H9 (cell line): ENCODE measurements around the gene PLEKHA8. TPM values are rescaled to one million over a fixed set of nuclear protein-coding genes. Genes with fewer than 3 reads are reported as not detected.

Experiments used
- DNase-seq: peaks from one replicate; pipeline ENCODE4 v3.0.0-alpha.2; 2017
- H2AFZ ChIP-seq: one replicate; pipeline ENCODE4 v1.6.1; 2013; ENCODE audit warnings: mild to moderate bottlenecking, low read length, control low read depth, moderate library complexity
- H2AK5ac ChIP-seq: 2 replicates; pipeline ENCODE4 v1.6.1; 2013; ENCODE audit warnings: low read length, control low read depth, mixed read lengths; ENCODE audit not compliant: insufficient read length
- H2BK120ac ChIP-seq: one replicate; pipeline ENCODE4 v1.6.1; 2013; ENCODE audit warnings: low read depth, mild to moderate bottlenecking, low read length, control low read depth, inconsistent platforms; ENCODE audit not compliant: poor library complexity, severe bottlenecking
- H2BK12ac ChIP-seq: 2 replicates; pipeline ENCODE4 v1.6.1; 2013; ENCODE audit warnings: low read length, control low read depth, mixed read lengths, low read depth; ENCODE audit not compliant: insufficient read length
- H2BK15ac ChIP-seq: 2 replicates; pipeline ENCODE4 v1.6.1; 2013; ENCODE audit warnings: low read depth, low read length, control low read depth
- H2BK20ac ChIP-seq: one replicate; pipeline ENCODE4 v1.6.1; 2013; ENCODE audit warnings: low read depth, mild to moderate bottlenecking, low read length, control low read depth, inconsistent platforms; ENCODE audit not compliant: poor library complexity, severe bottlenecking
- H2BK5ac ChIP-seq: 2 replicates; pipeline ENCODE4 v1.6.1; 2013; ENCODE audit warnings: low read length, control low read depth, mixed read lengths; ENCODE audit not compliant: insufficient read length
- H3K14ac ChIP-seq: 2 replicates; pipeline ENCODE4 v1.6.1; 2013; ENCODE audit warnings: low read length, control low read depth; ENCODE audit not compliant: insufficient read depth
- H3K18ac ChIP-seq: 2 replicates; pipeline ENCODE4 v1.6.1; 2013; ENCODE audit warnings: low read depth, mild to moderate bottlenecking, mixed read lengths, low read length, control low read depth; ENCODE audit not compliant: insufficient read length
- H3K23ac ChIP-seq: 2 replicates; pipeline ENCODE4 v1.6.1; 2013; ENCODE audit warnings: low read length, control low read depth, mixed read lengths, low read depth; ENCODE audit not compliant: insufficient read length
- H3K23me2 ChIP-seq: 2 replicates; pipeline ENCODE4 v1.6.1; 2013; ENCODE audit warnings: low read depth, mild to moderate bottlenecking, mixed read lengths, low read length, control low read depth; ENCODE audit not compliant: insufficient read length, poor library complexity, severe bottlenecking
- H3K27ac ChIP-seq: 2 replicates; pipeline ENCODE4 v1.5.1; 2013; ENCODE audit warnings: low read length, control low read depth, mixed read lengths, low read depth; ENCODE audit not compliant: insufficient read length
- H3K27me3 ChIP-seq: 2 replicates; pipeline ENCODE4 v1.6.1; 2013; ENCODE audit warnings: low read length, control low read depth, inconsistent platforms; ENCODE audit not compliant: insufficient read depth
- H3K4ac ChIP-seq: 2 replicates; pipeline ENCODE4 v1.6.1; 2013; ENCODE audit warnings: low read depth, mild to moderate bottlenecking, control low read depth, inconsistent platforms, low read length, moderate library complexity
- H3K4me1 ChIP-seq: 2 replicates; pipeline ENCODE4 v1.6.1; 2013; ENCODE audit warnings: low read length, control low read depth, inconsistent platforms; ENCODE audit not compliant: insufficient read depth
- H3K4me2 ChIP-seq: 2 replicates; pipeline ENCODE4 v1.6.1; 2013; ENCODE audit warnings: low read length, control low read depth, mixed read lengths; ENCODE audit not compliant: insufficient read length, insufficient read depth
- H3K56ac ChIP-seq: 2 replicates; pipeline ENCODE4 v1.6.1; 2013; ENCODE audit warnings: low read depth, mild to moderate bottlenecking, mixed read lengths, low read length, control low read depth; ENCODE audit not compliant: insufficient read length
- H3K79me1 ChIP-seq: 2 replicates; pipeline ENCODE4 v1.6.1; 2013; ENCODE audit warnings: low read depth, mild to moderate bottlenecking, moderate library complexity, low read length, control low read depth, inconsistent platforms; ENCODE audit not compliant: insufficient read depth, poor library complexity, severe bottlenecking
- H3K79me2 ChIP-seq: 2 replicates; pipeline ENCODE4 v1.6.1; 2013; ENCODE audit warnings: low read length, control low read depth, inconsistent platforms; ENCODE audit not compliant: insufficient read depth
- H3K9ac ChIP-seq: 2 replicates; pipeline ENCODE4 v1.6.1; 2013; ENCODE audit warnings: low read length, control low read depth, mixed read lengths; ENCODE audit not compliant: insufficient read length; ENCODE audit errors: extremely low read depth
- H3K9me3 ChIP-seq: one replicate; pipeline ENCODE4 v1.6.1; 2013; ENCODE audit warnings: low read depth, low read length, inconsistent platforms; ENCODE audit not compliant: control insufficient read depth
- H3T11ph ChIP-seq: one replicate; pipeline ENCODE4 v1.6.1; 2013; ENCODE audit warnings: mild to moderate bottlenecking, low read length, control low read depth, inconsistent platforms
- H4K20me1 ChIP-seq: one replicate; pipeline ENCODE4 v1.6.1; 2013; ENCODE audit not compliant: control insufficient read depth, insufficient read length, insufficient read depth
- H4K5ac ChIP-seq: 2 replicates; pipeline ENCODE4 v1.6.1; 2013; ENCODE audit warnings: low read depth, mild to moderate bottlenecking, mixed read lengths, low read length, control low read depth; ENCODE audit not compliant: insufficient read length
- H4K8ac ChIP-seq: replicated peaks from 2 replicates; pipeline ENCODE4 v1.6.1; 2013; ENCODE audit warnings: low read length, control low read depth, mixed read lengths, low read depth; ENCODE audit not compliant: insufficient read length
- H4K91ac ChIP-seq: 2 replicates; pipeline ENCODE4 v1.6.1; 2013; ENCODE audit warnings: low read depth, mild to moderate bottlenecking, moderate library complexity, mixed read lengths, low read length, control low read depth; ENCODE audit not compliant: insufficient read length
- H3K27ac Mint-ChIP-seq, 3 experiments: 2 replicates in 2 of 3; 3 replicates in 1 of 3; pipeline ENCODE4 v1.8.0; 2020 to 2021; ENCODE audit warnings: mixed read lengths in 3 of 3, mild to moderate bottlenecking in 1 of 3, moderate library complexity in 1 of 3
- H3K27me3 Mint-ChIP-seq: 2 replicates; pipeline ENCODE4 v1.8.0; 2021; ENCODE audit warnings: low read depth, mild to moderate bottlenecking, moderate library complexity, mixed read lengths
- H3K36me3 Mint-ChIP-seq, 3 experiments: 2 replicates in 2 of 3; 3 replicates in 1 of 3; pipeline ENCODE4 v1.8.0; 2020 to 2021; ENCODE audit warnings: low read depth in 3 of 3, mixed read lengths in 3 of 3; ENCODE audit not compliant: insufficient read depth in 1 of 3
- H3K4me1 Mint-ChIP-seq, 2 experiments: 2 replicates each; pipeline ENCODE4 v1.8.0; 2020; ENCODE audit warnings: mixed read lengths in 2 of 2
- H3K4me3 Mint-ChIP-seq, 2 experiments: 2 replicates in 1 of 2; 3 replicates in 1 of 2; pipeline ENCODE4 v1.8.0; 2020 to 2021; ENCODE audit warnings: mild to moderate bottlenecking in 2 of 2, mixed read lengths in 2 of 2, moderate library complexity in 1 of 2
- H3K9me3 Mint-ChIP-seq, 2 experiments: 2 replicates in 1 of 2; 3 replicates in 1 of 2; pipeline ENCODE4 v1.8.0; 2020; ENCODE audit warnings: mild to moderate bottlenecking in 2 of 2, mixed read lengths in 2 of 2, moderate library complexity in 1 of 2
- WGBS: extraction: QIAGEN DNeasy Blood & Tissue Kit; methylation state at CpG from one replicate; pipeline ENCODE4 v1.1.7; 2013; ENCODE audit warnings: missing lambda C conversion rate, low lambda C conversion rate, mixed read lengths; ENCODE audit not compliant: insufficient read length; ENCODE audit errors: extremely low coverage; 5-methylcytosine and 5-hydroxymethylcytosine counted together
- total RNA-seq: library from RNA; stranded (reverse); gene quantifications from 2 replicates; pipeline ENCODE4 v1.2.1, GENCODE V29; 2021
- TF ChIP-seq, protein P1 (sequence below): fragments of 200-600 bp; sonication (generic); conservative IDR thresholded peaks from 3 replicates; pipeline ENCODE4 v1.8.0; 2021; ENCODE audit warnings: antibody characterized with exemption, mild to moderate bottlenecking

PLEKHA8 gene
- total RNA-seq, 1 experiment from 2014 or later, result 37.0 TPM

DNA sequence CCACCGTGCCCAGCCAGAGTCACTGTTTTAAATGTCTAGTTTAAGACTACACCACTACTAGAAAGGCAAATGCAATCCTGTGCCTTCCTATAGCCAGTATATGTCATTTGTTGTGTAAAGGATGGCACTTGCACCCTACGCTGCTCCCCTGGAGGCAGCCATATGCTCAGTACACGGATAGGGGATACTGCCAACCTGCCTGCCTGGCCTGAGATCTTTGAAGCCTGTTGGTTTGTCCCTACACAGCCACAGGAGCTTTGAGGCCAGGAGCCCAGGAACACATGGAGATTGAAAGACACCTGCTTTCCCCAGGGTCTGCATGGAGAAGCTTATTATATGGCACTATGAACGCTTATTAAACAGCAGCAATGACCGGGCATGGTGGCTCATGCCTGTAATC is 36.3 kb upstream of the PLEKHA8 start:
- Histone ChIP-seq H3K23ac (no peak overlapping the region), H2BK5ac (no peak overlapping the region), H3K79me2 (peaks cover 8% of the 10 kb centered on the region; the same call in 1 of the 2 replicates), H3K27me3 (no peaks in the 10 kb centered on the region), H4K91ac (no peak overlapping the region), H3K23me2 (peaks cover 8% of the 10 kb centered on the region), H3K79me1 (no peaks in the 10 kb centered on the region), H3K27ac (no peak overlapping the region), H3K4ac (no peak overlapping the region), H2BK120ac (no peak overlapping the region), H3K56ac (no peak overlapping the region), H2BK15ac (no peak overlapping the region), H2AFZ (no peak overlapping the region), H3T11ph (no peak overlapping the region), H3K4me1 (peaks cover 4% of the 10 kb centered on the region; the same call in 1 of the 2 replicates), H2BK12ac (no peak overlapping the region), H4K8ac (no peak overlapping the region), H3K4me2 (no peak overlapping the region), H2AK5ac (no peak overlapping the region), H3K14ac (no peak overlapping the region), H3K9ac (no peak overlapping the region), H2BK20ac (no peak overlapping the region), H4K5ac (no peak overlapping the region), H3K18ac (no peak overlapping the region), H3K9me3 (peaks cover 5% of the 10 kb centered on the region), H4K20me1 (no peaks in the 10 kb centered on the region)
- Mint-ChIP-seq H3K4me3 (no peak overlapping the region), H3K4me1 (peaks cover 15 to 17% of the 10 kb centered on the region in 2 experiments), H3K27me3 (peaks cover 6% of the 10 kb centered on the region; the same call in 1 of the 2 replicates), H3K36me3 (peaks cover 4 to 13% (median 5%) of the 10 kb centered on the region in 3 experiments; a peak in 6 of 7 replicates), H3K27ac (no peak overlapping the region), H3K9me3 (peaks cover 26 to 36% of the 10 kb centered on the region in 2 experiments)
- no CpG with 5 or more reads among the region's 5 CpGs for WGBS
- TF ChIP-seq, protein P1, sequence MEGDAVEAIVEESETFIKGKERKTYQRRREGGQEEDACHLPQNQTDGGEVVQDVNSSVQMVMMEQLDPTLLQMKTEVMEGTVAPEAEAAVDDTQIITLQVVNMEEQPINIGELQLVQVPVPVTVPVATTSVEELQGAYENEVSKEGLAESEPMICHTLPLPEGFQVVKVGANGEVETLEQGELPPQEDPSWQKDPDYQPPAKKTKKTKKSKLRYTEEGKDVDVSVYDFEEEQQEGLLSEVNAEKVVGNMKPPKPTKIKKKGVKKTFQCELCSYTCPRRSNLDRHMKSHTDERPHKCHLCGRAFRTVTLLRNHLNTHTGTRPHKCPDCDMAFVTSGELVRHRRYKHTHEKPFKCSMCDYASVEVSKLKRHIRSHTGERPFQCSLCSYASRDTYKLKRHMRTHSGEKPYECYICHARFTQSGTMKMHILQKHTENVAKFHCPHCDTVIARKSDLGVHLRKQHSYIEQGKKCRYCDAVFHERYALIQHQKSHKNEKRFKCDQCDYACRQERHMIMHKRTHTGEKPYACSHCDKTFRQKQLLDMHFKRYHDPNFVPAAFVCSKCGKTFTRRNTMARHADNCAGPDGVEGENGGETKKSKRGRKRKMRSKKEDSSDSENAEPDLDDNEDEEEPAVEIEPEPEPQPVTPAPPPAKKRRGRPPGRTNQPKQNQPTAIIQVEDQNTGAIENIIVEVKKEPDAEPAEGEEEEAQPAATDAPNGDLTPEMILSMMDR, result no peak
- no peak for DNase-seq
